ENCODE results near the gene SMIM23.

GRCh38 chr5:171813270-171813669 lies 27.7 kb downstream of the SMIM23 start:
- no peak for TF ChIP-seq CTCF (IDR thresholded peaks at IDR 0.05)
- TF ChIP-seq POLR2A (IDR thresholded peaks at IDR 0.05), result no peak
